Ishikawa (cell line): ENCODE data around the gene ITPR2.

ENCODE experiments used
- CEBPB ChIP-seq: IDR thresholded peaks from 2 replicates; pipeline ENCODE4 v1.6.1; 2012
- CREB1 ChIP-seq: IDR thresholded peaks from 2 replicates; pipeline ENCODE4 v1.6.1; 2012; ENCODE audit warnings: low read depth
- EGR1 ChIP-seq: IDR thresholded peaks from 2 replicates; pipeline ENCODE4 v1.6.1; 2012
- EP300 ChIP-seq: IDR thresholded peaks from 2 replicates; pipeline ENCODE4 v1.6.1; 2012; ENCODE audit warnings: borderline replicate concordance
- RAD21 ChIP-seq: IDR thresholded peaks from 2 replicates; pipeline ENCODE4 v1.6.1; 2012; ENCODE audit warnings: low read depth
- REST ChIP-seq: IDR thresholded peaks from 2 replicates; pipeline ENCODE4 v1.6.1; 2012; ENCODE audit warnings: low read depth, mild to moderate bottlenecking
- TAF1 ChIP-seq: IDR thresholded peaks from 2 replicates; pipeline ENCODE4 v1.6.1; 2012; ENCODE audit warnings: low read depth, mild to moderate bottlenecking
- YY1 ChIP-seq: IDR thresholded peaks from 2 replicates; pipeline ENCODE4 v1.6.1; 2012; ENCODE audit warnings: low read depth
- ZBTB7A ChIP-seq: IDR thresholded peaks from 2 replicates; pipeline ENCODE4 v1.6.1; 2012; ENCODE audit warnings: low read depth
- TF ChIP-seq, protein P1 (sequence below): IDR thresholded peaks from 2 replicates; pipeline ENCODE4 v1.6.1; 2012

DNA sequence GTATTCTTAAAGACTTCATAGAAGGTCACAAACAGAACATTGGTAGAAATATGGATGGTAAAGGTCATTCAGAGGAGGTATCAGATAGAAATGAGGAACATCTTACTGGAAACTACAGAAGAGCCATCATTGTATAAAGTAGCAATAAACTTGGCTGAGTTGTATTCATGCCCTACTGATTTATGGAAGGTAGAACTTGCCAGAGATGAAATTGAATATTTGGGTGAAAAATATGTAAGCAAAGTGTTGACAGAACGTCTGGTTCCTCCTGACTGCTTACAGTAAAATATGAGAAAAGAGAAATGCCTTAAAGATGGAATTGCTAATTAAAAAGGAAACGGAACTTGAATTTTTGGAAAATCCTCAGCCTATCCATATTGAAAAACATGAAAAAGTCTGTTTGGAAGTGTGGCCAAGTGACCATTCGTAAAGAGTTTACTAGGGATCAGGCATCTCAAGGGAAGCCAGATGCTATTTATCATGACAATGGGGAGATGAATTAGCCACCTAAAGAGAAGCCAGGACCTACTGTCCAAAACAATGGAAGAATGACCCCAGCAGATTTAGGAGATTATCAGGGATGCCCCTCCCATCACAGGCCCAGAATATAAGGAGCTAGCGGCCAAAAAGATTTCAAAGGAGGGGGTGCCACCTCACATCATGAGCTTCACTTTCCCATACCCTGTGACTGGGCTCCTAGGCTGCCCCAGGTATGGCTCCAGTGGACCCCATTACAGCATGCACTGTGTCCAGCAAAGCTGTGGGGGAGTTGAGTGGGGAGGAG is 189.3 kb downstream of the ITPR2 start:
- no peak for TF ChIP-seq EP300
- no peak for TF ChIP-seq REST
- no peak for TF ChIP-seq EGR1
- TF ChIP-seq CREB1: no peak
- no peak for TF ChIP-seq TAF1
- TF ChIP-seq, protein P1, sequence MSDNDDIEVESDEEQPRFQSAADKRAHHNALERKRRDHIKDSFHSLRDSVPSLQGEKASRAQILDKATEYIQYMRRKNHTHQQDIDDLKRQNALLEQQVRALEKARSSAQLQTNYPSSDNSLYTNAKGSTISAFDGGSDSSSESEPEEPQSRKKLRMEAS: no peak
- no peak for TF ChIP-seq YY1
- no peak for TF ChIP-seq ZBTB7A
- no peak for TF ChIP-seq CEBPB
- TF ChIP-seq RAD21: no peak
